ENCODE measurements around the gene PRKCA.

The PRKCA gene

DNA sequence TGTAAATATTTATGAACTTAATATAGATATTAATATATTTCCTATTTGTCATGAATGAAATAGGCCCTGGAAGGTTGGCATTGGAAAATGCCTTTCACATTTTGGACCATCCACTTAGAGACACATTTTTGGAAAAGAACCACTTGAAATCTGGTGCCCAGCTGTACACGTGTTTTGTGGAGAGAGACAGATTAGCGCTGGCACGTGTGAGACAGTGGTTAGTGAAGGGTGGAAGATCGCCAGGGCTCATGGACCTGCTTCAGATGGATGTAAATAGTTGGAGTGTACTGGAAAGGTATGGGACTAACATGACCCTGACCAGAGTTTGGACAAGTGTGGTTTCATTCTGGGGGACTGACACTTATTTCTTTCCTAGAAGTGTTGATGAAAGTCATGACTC, 222.9 kb downstream of the PRKCA start:
- no peak for DNase-seq

DNA sequence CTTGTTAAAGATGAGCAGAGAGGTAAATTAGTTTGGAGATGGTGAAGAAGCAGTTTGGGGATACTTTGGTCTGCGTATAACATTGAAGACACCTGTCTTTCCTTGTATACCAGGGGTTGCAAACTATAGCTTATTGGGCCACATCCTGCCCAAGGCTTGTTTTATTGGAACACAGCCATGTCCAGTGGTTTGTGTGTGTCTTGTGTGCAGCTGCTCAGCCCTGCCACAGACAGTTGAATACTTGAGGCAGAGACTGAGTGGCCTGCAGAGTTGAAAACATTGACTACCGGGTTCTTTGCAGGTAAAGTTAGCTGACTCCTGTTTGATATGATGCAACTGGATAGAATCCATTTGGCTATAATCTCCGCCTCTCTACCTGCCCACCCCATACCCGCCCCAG, 224.4 kb downstream of the PRKCA start:
- DNase-seq, result no peak

DNA sequence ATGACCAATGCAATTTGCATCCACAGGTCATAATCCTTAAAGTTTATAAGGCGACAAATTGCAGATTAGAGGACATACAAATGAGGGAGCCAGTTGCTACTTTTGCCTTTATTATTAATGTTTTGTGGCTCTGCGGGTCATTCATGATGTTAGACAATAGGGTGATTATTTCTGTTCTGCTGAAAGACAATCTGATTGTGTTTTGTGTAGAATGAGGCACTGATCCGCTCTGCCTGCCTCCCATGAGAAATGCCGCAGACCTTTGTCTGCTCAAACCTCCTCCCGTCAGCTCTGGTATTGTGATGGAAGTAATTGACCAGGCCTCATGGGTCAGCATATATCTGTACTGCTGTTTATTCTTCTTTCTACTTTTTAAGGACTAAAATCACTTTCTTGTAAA, 224.9 kb downstream of the PRKCA start:
- no peak for DNase-seq

DNA sequence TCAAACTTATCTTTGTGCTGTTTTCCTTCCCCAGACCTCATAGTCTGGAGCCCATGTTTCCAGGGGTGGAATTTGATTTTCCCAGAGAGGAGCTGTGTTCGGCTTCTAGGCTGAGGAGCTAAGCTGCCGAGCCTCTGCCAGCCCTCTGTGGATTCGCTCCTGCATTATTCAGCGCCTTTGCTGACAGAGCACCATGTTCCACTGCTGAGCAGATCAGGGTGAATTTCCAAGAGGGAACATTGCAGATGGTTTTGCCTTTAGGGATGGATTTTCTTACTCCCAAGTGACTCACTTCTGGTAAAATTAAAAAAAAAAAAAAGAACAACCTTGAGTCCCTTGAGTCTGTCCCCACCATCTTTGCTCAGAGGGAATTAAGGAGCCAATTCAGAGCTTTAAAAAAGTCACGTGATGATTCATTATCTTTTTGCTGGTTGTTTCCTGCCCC, 229.5 kb downstream of the PRKCA start:
- no peak for DNase-seq

DNA sequence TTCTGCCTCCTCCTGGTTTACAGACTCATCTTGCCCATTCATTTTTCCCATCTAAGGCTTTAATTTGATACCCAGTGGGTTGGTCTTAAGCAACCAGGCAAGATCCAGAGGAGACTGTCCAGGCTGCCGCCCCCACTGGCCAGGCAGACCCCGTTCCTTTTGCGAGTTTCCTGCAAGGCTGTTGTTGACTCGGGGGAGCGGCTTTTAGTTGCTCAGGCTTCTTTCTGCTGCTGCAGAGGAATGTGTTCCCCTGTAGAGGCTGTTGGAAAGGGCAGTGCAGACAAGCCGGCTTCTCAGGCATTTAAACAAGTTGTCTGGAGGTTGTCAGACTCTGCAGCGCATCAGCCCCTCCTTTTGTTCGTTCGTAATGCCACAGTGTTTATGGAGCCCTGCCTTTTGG, 231.2 kb downstream of the PRKCA start:
- DNase-seq, result no peak

DNA sequence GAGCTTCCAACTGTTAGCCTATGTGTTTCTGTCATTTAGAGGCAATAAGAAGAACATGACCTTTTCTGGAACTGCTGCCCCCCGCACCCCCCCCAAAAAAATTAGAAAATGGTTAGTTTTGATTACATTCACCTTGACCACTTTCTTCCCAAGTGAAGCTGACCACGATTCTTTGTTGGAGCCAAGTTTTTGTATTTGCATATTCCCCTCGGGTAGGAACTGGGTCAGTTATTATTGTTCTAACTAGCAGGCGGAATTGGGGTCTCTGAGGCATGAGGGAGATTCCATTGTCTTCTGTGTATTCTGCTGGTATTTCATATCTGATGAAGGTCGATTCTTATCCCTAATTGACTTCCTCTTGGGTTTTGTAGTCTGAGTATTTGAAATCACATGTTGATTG, 231.6 kb downstream of the PRKCA start:
- no peak for DNase-seq

DNA sequence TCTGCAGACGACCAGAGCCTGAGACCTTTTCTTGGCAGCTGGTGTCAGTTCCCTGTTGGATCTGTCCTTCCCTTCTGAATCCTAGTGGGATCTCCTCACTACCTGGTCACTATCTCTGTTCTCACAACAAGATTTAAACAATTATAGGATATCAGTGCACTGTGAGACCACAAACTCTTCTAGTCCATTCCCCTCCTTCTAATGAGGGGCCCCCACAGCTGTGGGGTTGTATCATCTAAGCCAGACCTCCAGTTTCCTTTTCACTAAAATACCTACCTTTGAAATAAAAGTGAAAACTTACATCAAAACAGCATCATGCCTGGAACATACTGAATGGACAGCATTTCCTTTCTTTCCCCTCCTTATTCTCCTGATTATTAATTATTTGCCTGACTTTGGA, 233.2 kb downstream of the PRKCA start:
- DNase-seq, result no peak

DNA sequence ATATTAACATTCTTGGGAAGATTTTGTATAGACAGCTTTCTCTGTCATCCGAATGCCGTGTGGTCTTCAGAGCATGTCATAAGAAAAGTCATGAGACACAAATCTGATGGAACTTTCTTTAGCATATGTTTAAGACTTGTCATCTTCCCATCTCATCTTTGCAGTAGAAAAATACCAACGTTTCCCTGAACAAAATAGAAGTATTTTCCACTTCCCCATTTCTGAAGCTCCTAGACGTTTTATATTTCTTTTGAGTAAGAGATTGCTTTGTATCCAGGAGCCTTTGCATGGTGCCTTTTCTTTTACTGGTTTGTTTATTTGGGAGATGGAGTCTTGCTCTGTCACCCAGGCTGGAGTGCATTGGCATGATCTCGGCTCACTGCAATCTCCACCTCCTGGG, 235.1 kb downstream of the PRKCA start:
- DNase-seq, result no peak

DNA sequence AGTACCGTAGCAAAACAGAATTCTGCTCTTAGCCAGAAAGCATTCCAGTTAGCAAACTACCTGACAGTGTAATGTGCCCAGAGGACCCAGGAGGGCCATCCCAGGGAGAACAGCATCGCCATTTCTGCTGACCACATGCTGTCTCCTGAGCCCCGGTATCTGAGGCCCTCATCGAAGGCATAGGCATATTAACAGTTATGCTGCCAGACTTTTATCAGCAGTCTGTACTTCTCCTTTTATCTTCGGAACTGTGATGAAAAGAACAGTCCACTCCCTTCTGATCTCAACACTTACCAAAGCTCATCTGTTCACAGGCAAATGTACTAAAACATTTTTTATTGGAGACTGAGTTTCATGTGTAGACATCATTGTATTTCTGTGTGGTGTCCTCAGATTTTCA, 236.4 kb downstream of the PRKCA start:
- no peak for DNase-seq

DNA sequence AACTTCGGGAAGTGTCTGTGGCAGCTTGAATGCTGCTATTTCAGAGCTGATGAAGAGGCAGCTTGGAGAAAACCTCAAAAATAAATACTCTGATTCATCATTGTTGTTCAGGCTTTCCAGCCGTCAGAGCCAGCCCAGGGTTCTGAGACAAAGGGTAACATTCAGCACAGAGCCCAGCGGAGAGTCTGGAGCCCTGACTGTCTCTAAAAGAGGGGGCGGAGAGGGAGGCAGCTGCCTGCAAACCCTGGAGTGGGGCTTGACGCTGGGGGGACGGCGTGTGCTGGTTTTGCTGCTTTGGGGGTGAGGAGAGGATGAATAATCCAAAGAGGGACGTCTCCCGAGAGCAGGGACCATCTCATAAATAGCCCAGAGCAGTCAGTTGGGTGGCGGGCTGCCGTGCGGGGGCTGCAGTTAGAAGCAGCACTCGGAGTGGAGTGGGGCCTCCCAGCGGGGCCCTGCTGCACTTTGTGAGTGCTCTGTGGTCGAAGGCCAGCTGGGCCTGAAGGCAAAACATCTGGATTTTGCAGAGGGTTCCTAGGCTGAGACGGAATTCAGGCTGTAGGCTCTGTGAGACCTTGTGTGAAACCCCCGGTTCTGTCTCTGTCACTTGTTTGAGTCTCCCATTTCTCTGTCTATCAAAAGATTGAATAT, 237.8 kb downstream of the PRKCA start:
- no peak for DNase-seq

DNA sequence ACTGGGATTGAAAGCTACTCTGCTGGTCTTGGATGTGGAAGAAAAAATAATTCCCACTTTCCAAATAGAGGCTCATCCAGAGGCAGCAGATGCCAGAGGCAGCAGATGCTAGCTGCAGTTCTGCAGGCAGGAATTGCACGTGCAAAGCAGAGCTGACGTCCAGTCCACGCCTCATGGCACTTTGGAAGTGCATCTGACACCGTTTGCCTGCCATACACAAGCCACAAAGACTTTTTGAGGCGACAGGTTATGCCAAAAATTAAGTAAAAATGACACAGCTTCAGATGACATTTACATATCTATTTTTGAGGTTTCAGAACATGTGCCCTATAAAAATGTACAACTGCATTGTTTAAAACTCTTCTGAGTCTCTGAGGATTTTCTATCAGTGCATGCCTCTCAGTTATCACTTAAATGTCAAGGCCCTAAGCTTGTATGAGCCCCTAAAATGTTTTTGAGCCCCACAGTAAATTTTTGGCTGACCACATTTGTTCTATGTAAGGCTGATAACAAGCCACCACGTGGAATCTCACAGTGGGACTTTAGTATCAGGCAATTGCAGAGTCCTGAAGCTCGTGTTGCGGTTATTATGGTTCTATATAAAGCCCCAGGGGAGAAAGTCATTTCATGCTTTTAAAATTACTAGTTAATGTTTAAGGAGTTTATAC, 239.2 kb downstream of the PRKCA start:
- DNase-seq, result peak; percentile 74

DNA sequence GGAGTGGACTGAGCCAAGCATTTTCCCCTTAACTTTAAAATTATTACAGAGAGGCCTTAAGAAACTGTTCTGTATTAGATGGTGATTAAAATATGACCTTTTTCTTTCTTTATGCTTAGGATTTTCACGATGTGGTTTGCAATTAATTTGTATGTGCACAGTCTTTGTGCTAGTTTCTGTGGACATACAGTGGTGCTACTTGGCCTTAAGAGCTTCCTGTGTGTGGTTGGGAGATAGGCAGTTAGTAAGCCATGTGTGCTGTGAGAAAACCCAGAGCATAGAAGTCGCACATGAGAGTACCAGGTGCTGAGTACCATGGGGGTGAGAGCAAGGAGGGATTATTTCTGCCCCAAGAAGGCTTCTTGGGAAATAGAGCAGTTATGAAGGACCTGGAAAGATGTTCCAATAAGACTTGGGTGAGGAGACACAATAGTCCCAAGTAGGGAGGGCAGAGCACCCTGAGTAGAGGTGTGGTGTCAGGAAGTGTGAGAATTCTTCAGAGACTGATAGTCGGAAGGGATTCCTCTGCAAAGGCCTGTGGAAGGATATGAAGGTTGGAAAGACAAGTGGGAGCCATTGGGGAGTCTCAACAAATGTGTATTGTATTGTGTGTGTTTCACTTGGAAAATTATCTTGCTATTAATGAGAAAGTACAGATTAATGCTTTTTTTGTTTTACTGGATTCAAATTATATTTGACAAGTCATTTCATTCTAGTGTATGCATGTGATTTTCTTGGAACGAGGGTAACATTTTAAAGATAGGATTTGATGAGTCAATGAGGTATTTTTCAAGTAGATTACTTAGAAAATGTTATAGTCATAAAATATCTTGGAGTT, 239.9 kb downstream of the PRKCA start:
- peak; percentile 80 for DNase-seq

DNA sequence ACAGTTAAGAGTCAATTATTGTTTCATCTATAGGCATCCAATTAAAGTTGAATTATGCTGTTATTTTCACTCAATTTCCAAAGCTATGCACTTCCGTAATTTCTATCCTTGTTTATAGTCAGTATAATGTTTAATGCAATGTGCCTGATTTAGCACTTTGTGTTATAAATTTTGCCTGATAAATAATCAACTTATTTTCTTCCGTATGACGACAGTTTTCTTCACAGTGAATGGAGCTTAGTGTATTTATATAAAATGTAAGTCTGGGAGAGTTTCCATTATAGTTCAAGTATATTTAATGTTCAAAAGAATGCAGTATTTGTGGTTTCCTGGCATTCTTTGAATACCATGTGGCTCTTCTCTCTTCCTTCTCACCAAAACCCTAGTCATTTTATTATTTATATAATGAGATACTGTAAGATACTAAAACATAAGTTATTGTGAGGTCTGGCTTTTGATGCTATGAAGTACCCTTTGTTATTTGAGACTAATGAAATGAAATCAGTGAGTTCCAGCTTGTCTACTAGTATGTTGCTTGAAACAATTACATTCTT, 240.6 kb downstream of the PRKCA start:
- DNase-seq, result no peak

DNA sequence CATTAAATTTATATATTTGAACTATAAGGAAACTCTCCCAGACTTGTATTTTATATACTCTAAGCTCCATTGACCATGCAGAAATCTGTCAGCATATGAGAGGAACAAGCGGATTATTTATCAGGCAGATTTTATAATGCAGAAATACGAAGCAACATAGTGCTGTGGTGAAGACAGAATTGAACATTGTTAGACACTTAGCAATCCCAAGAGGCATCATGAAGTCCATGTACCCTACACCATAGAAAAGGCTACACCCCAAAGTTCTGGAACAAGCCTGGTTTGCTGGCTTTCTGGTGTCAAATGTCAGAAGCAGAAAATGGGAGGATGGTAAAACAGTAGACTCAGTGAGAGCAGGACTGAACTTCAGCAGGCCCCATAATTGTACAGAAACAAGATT, 241.1 kb downstream of the PRKCA start:
- DNase-seq, result no peak

DNA sequence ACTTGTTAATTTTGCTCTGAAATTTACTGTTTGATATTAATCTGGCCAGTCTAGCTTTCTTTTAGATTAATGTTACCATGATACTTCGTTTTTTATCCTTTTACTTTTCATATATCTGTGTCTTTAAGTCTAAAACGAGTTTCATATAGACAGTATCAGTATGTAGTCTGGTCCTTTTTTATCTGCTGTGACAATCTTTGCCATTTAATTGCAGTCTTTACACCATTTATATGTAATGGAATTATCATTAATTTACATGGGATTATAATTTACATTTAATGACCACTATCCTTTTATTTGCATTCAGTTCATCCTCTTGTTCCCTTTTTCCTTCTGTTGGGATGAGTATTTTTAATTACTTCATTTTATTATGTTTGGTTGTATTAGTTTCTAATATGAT, 243.5 kb downstream of the PRKCA start:
- DNase-seq, result no peak

DNA sequence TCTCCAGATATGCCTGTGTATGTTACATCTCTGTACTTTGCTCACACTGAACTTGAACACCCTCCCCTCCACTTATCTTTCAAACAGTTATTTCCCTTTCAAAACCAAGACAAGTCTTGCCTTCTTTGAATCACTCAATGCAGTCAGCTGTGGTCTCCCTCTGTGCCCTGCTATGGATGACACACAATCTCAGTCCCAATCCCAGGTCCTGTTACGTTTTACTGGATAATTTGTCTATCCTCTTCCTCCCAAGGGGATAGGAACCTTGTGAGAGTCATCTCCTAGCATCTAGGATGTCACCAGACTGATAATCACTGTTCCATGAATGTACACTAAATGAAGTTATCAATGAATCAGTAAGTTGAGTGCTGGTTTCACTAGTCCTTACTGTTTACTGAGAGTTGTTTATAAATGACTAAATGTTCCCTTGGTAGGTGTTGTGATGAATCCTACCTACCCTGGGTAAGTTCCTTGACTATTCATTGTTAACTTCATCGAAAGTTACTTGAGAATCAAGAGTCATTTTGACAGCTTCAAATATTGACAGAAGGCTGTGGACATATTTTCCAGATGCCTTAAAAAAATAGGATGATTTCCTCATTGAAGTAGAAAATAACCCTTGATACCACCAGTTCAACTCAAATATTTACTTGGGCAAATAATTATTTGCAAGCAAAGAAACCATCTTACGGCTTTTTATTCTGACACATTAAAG, 244.9 kb downstream of the PRKCA start:
- peak; percentile 78 for DNase-seq

DNA sequence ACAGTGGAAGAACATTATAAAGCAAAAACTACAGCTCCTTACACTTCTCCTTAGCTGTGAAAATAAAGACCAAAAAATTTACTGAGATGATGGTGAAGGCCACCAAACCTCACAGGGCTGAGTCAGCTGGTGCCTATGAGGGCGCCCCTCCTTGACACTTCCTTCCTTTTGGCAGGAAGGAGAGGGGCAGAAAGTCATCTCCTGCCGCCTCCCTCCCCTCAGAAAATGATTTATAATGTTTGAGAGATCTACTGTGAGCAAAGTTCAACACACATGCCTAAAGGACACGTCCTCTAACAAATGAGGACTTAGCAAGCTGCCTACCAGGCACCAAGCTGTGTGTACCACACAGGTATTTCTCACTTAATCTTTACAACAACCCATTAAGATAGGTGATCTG, 245.7 kb downstream of the PRKCA start:
- DNase-seq, result peak; percentile 88

DNA sequence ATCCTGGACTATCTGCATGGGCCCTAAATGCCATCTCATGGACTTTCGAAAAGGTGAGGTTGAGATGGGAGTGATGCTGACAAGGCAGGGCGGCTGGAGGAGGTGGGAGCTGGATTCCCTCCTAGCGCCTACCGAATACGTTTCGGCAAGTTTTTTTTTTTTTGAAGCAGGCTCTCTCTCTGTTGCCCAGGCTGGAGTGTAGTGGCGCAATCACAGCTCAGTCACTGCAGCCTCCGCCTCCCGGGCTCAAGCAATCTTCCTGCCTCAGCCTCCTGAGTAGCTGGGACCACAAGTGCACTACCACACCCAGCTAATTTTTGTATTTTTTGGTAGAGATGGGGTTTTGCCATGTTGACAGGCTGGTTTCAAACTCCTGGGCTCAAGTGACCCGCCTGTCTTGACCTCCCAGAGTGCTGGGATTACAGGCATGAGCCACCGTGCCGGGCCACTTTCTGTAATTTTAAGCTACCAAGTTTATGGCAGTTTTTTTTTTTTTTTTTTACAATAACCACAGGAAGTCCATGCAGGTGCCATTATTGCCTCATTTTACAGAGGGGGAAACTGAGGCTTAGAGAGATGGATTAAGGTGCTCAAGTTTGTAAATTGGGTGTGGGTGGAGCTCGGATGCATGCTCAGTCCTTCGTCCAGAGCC, 246.4 kb downstream of the PRKCA start:
- peak; percentile 25 for DNase-seq

DNA sequence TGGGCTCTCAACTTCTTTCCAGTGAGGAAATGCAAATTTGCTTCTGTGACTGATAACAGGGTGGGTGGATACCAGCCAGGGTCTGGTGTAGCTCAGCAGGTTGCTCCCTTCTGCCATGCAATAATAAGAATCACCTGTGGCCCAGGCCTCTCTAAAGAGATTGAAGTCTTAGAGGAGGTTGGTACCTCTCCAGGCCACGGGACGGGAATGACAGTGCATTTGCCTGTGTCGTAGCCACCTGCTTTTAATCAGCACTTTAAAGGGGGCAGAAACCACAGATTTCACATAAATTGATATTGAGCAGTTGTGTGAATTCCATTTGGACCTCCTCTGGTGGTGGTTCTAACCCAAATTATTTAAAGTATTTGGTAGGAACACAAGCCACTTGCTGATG, 246.9 kb downstream of the PRKCA start:
- peak; percentile 21 for DNase-seq

DNA sequence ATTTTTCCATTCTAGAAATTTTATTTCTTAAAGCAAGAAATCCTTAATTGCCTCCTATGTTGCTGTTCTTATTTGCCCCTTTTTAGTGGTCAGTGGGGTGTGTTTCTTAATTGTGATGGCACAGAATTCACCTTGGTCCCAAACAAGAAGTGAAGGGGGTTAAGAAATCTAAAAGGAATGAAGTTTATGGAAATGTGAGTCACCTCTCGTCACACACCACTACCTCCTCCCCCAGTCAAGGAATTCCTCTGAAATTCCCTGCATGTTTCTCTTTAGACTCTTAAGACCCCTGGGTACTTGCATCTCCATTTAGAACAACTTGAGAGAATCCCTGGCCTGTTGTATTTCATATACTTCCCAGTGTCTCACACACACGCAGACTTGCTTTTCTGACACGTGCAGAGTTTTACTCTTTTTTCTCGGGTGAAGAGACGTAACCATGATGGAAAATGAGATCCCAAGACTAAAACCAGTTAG, 247.4 kb downstream of the PRKCA start:
- DNase-seq, result no peak

DNA sequence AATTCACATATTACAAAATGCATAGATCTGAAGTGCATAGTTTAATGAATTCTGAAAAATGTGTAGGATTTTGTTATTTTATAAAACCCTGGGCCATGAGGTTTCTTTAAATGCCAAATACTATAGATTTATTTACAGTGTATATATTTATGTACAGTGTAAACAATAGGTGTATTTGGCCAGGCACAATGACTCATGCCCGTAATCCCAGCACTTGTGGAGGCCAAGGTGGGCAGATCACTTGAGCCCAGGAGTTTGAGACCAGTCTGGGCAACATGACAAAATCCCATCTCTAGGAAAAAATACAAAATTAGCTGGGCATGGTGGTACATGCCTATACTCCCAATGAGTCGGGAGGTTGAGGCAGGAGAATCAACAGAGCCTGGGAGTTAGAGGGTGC, 249.4 kb downstream of the PRKCA start:
- DNase-seq, result no peak

DNA sequence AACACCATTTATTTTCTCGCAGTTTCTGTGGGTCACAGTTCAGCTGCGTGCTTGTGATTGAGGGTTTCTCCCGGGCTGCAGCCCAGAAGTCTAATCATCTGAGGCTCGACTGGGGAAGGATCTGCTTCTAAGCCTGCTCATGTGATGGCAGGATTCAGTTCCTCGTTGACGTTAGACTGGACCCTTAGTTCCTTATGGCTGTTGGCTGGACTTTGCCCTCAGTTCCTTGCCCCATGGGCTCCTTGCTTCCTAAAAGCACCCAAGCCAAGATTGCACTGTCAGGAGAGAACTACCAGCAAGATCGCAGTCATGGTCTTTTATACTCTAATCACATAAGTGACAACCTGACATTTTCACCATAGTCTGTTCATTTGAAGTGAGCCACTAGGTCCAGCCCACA, 250.0 kb downstream of the PRKCA start:
- no peak for DNase-seq
